ENCODE measurements around the gene WDR33. TPM values are rescaled to one million over a fixed set of nuclear protein-coding genes. Genes with fewer than 3 reads are reported as not detected.

The WDR33 gene
- total and polyA plus RNA-seq, 2 of the 4 experiments (the other 2 are of a cell fraction), result 19.6 to 41.2 TPM

- Histone ChIP-seq H4K8ac (ENCODE audit: low read depth in 2 of 2, low read length in 2 of 2) (no peak overlapping the region), H3K36me3 (ENCODE audit: control insufficient read depth, insufficient read depth, low read length) (peaks cover 7% of the 10 kb centered on the region), H2AFZ (replicated peaks; ENCODE audit: low read length, poor library complexity) (no peak overlapping the region), H2AK5ac (ENCODE audit: low read depth, low read length) (no peak overlapping the region), H3K4me3 (ENCODE audit: insufficient read depth, low read depth, low read length) (no peak overlapping the region), H3K9me1 (ENCODE audit: insufficient read depth, low read length) (peaks cover 18% of the 10 kb centered on the region), H4K91ac (ENCODE audit: insufficient read depth, low read depth, low read length) (no peak overlapping the region), H3K18ac (ENCODE audit: low read depth, low read length) (no peak overlapping the region), H2AK9ac (replicated peaks; ENCODE audit: low read depth, low read length, poor library complexity) (no peak overlapping the region), H3K27ac (ENCODE audit: insufficient read depth, low read length) (no peak overlapping the region), H3K9me3 (ENCODE audit: control insufficient read depth, insufficient read depth, low read length) (peaks cover 2% of the 10 kb centered on the region; the same call in 1 of the 2 replicates), H2BK20ac (ENCODE audit: low read depth, low read length) (no peak overlapping the region), H3K23ac (ENCODE audit: low read depth, low read length) (peak overlapping the region; percentile 25; the same call in 1 of the 2 replicates), H3K4me2 (ENCODE audit: low read depth, low read length) (no peak overlapping the region), H3K79me1 (ENCODE audit: low read depth in 1 of 2, low read length in 2 of 2) (peaks cover 22 to 70% of the 10 kb centered on the region in 2 experiments), H4K20me1 (ENCODE audit: insufficient read depth, low read length) (peaks cover 63% of the 10 kb centered on the region), H2BK15ac (ENCODE audit: low read depth, low read length) (no peak overlapping the region), H2BK120ac (ENCODE audit: low read depth, low read length) (no peak overlapping the region), H3K27me3 (ENCODE audit: control insufficient read depth, insufficient read depth, low read length) (no peaks in the 10 kb centered on the region), H3K9ac (ENCODE audit: low read depth, low read length) (no peak overlapping the region), H4K5ac (ENCODE audit: low read depth, low read length) (no peak overlapping the region), H3K14ac (replicated peaks; ENCODE audit: low read depth, low read length) (no peak overlapping the region), H2BK5ac (ENCODE audit: low read depth, low read length, poor library complexity, severe bottlenecking) (no peak overlapping the region), H3K56ac (ENCODE audit: extremely low read depth, insufficient read depth, low read length) (no peak overlapping the region), H3K4me1 (ENCODE audit: control insufficient read depth, insufficient read depth, low read length) (peaks cover 14% of the 10 kb centered on the region), H3K4ac (ENCODE audit: low read depth, low read length) (no peak overlapping the region)
- DNase-seq (no peak), ATAC-seq (ENCODE audit: low read depth) (no peak)
- ChIA-PET POLR2A (ENCODE audit: unreplicated experiment) (no interaction called here), CTCF (no interaction called here)
- dilution Hi-C loops (cut with HindIII; ENCODE audit: low sequenced_read_pairs, unreplicated experiment) (no loop called here), in situ Hi-C loops (cut with MboI; ENCODE audit: low sequenced_read_pairs) (no loop called here), intact Hi-C loops (cut with micrococcal nuclease) (no loop called here)
- 95% methylated on average over 6 of the region's 6 CpGs; no CpG with 5 or more reads in 1 of the 2 experiments for WGBS, 2 experiments (ENCODE audit: extremely low coverage in 2 of 2, insufficient read length in 1 of 2)
- TF ChIP-seq ELK1 (IDR thresholded peaks at IDR 0.05; ENCODE audit: borderline replicate concordance, low read depth, low read length) (no peak), MAFK (IDR thresholded peaks at IDR 0.05; ENCODE audit: low read depth, low read length) (no peak), USF2 (IDR thresholded peaks at IDR 0.05; ENCODE audit: low read depth, low read length) (no peak), MAZ (IDR thresholded peaks at IDR 0.05; ENCODE audit: borderline replicate concordance, low read depth, low read length) (no peak), POLR2A (IDR thresholded peaks at IDR 0.05; ENCODE audit: low read depth, low read length) (no peak), RCOR1 (IDR thresholded peaks at IDR 0.05; ENCODE audit: insufficient replicate concordance, low read length) (no peak), FOS (IDR thresholded peaks at IDR 0.05; ENCODE audit: low read depth, low read length) (no peak), NFE2L2 (IDR thresholded peaks at IDR 0.05; ENCODE audit: low read depth, low read length) (no peak), CTCF (conservative IDR thresholded peaks at IDR 0.05; ENCODE audit: low read depth, low read length) (no peak), CHD1 (IDR thresholded peaks at IDR 0.05; ENCODE audit: low read depth, low read length) (no peak), RAD21 (IDR thresholded peaks at IDR 0.05; ENCODE audit: low read length) (no peak), MXI1 (IDR thresholded peaks at IDR 0.05; ENCODE audit: borderline replicate concordance, low read depth, low read length) (no peak), CEBPB (IDR thresholded peaks at IDR 0.05; ENCODE audit: low read depth, low read length) (no peak), BHLHE40 (IDR thresholded peaks at IDR 0.05; ENCODE audit: low read depth, low read length) (no peak), RFX5 (IDR thresholded peaks at IDR 0.05; ENCODE audit: low read depth, low read length) (no peak), SMC3 (IDR thresholded peaks at IDR 0.05; ENCODE audit: low read depth, low read length) (no peak)
- no TSS peak for BruUV-seq (replicated peaks)
Observed at GRCh38 chr2:127664895-127665225, 146.1 kb downstream of the WDR33 start.
